Right ventricle myocardium superior (tissue), 1 donor: Measurements from ENCODE around the gene NDUFV1. TPM values are rescaled to one million over a fixed set of nuclear protein-coding genes. Genes with fewer than 3 reads are reported as not detected.
"Not testable (repeated sequence)": the region's sequence is repeated elsewhere in the genome, so short reads cannot be mapped to it uniquely, and the experiment has no call there.

Source experiments
- ATAC-seq: fragments of 200-7000 bp; cut with Tn5 transposase; one replicate; pipeline ENCODE4 v1.9.1; 2020; ENCODE audit warnings: mild to moderate bottlenecking; ENCODE audit not compliant: poor library complexity
- DNase-seq: peaks from one replicate; pipeline ENCODE4 v3.0.0-alpha.2; 2020
- intact Hi-C: fragments of 100-400 bp; cut with DNase I; formaldehyde crosslinking; loops from one replicate; pipeline ENCODE4 v1.11.2; 2022
- total RNA-seq: library from RNA; stranded (reverse); fragmentation: NEBNext Ultra II Directional; extraction: Animal tissue kit (Norgen Biotek cat#: 25700); gene quantifications from one replicate; pipeline ENCODE4 v1.2.1, GENCODE V29; 2021
- donor health status: DM: no; HTN: yes; CAD: no; lungs with severe emphysema.

The NDUFV1 gene
- total RNA-seq, 1 donor from 2014 or later = 754 TPM

- intact Hi-C loops = no loop called here
- peak; percentile 9 for ATAC-seq
- DNase-seq = peak; percentile 83
These were observed 25.6 kb downstream of the NDUFV1 start for GRCh38 chr11:67632175-67632981.

GRCh38 chr11:67632982-67633755 is 26.4 kb downstream of the NDUFV1 start:
- intact Hi-C loops = no loop called here
- ATAC-seq (no peak), DNase-seq (no peak)

DNA sequence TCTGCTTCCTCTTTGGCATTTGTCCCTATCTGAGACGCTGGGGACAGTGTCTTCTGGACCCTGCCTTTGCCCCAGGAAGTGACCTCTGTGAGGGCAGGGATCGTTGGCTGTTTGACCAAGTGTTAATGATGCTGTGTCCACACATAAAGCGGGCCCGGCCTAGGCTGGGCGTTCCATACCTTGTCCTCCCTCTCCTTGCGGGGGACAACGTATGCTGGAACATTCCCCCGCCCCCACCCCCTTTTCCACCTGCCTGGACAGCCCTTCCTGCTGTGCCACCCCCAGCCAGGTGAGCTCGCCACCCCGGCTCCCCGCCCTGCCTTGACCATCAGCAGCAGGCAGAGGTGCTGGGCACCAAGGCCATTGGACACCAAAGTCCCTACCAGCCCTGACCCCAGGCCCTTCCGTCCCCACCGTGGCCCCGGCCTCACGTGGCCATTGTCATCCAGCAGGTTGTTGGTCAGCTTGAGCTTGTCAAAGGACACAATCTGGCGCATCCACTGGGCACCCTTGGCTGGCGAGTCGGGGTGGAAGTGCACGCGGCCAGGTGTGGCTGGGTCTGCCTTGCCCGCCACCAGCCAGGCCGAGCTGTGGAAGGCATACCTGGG is 27.1 kb downstream of the NDUFV1 start:
- ATAC-seq = no peak
- no peak for DNase-seq
- intact Hi-C loops = no loop called here

- intact Hi-C loops = no loop called here
- ATAC-seq = no peak
- DNase-seq = no peak
These were observed 27.9 kb downstream of the NDUFV1 start for GRCh38 chr11:67634366-67635230.

GRCh38 chr11:67635231-67635521 is 28.4 kb downstream of the NDUFV1 start:
- intact Hi-C loops = no loop called here
- ATAC-seq (no peak), DNase-seq (no peak)

- intact Hi-C loops = no loop called here
- no peak for ATAC-seq
- no peak for DNase-seq
These were observed 30.2 kb downstream of the NDUFV1 start for GRCh38 chr11:67636962-67637361.

GRCh38 chr11:67637441-67637840 is 30.7 kb downstream of the NDUFV1 start:
- intact Hi-C loops, ATAC-seq, DNase-seq: not testable (repeated sequence)

- intact Hi-C loops = no loop called here
These were observed 32.0 kb downstream of the NDUFV1 start for GRCh38 chr11:67638535-67639437.

DNA sequence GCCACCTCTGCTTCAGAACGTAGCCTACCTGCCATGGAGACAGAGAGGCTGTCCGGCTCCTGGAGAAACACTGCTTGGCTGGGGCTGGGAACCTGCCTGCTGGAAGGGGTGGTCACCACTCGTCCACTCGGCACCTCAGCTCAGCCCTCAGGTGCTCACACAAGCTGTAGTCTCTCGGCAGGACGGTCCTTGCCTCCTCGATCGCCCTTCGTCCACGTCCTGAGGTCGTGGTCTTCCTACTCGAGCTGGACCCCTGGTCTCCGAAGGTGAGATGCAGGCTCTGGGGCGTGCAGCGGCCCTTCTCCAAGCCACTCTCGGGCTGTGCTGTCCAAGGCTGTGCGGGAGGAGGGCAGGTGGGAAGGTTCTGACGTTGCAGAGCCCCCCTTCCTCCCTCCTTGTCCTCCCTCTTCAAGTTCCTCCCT is 32.7 kb downstream of the NDUFV1 start, which contains the start of gene TBX10:
Gene TBX10, minus strand, starts transcription at position 326 of the 422 bp plus-strand sequence. Its CDS starts 291 bp downstream, at position 35.
- ATAC-seq (no peak), DNase-seq (no peak)
- intact Hi-C loops = no loop called here

More at GRCh38 chr11:67638535-67639437, 32.0 kb downstream of the NDUFV1 start:
- ATAC-seq (no peak), DNase-seq (no peak)

DNA sequence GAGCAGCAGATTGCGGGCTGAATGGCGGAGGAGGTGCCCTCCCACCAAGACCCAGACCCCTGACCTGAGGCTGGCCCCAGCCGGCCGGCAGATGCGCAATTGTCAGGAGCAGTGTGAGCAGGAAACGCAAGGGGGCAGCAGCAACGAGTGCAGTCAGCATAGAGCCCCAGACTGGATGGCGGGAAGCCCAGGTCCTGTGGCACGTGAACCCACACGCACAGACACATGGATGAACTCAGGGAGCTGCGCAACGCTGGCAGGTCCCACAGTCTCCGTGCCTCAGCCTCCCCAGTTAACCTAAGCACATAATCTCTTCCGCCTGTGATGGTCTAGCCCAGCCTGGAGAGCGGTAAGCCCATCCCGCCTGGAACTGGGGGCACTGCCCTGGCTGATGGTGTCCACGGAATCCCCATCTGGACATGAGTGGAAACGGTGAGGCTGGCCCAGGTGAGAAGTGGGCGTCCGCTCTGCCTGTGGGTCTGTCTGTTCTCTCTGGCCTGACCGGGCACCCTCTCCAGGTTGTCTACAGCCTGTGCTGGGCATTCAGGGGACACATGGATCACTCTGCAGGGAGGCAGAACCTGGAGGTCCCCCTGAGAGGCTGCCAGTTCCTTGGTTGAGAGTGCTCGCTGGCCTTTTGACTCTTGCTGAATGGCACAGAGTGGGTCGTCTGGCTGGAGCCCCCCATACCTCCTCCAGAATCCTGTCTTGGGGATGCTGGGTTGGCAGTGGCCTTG is 33.5 kb downstream of the NDUFV1 start:
- ATAC-seq (peak; percentile 65), DNase-seq (peak; percentile 66)
- intact Hi-C loops = no loop called here

DNA sequence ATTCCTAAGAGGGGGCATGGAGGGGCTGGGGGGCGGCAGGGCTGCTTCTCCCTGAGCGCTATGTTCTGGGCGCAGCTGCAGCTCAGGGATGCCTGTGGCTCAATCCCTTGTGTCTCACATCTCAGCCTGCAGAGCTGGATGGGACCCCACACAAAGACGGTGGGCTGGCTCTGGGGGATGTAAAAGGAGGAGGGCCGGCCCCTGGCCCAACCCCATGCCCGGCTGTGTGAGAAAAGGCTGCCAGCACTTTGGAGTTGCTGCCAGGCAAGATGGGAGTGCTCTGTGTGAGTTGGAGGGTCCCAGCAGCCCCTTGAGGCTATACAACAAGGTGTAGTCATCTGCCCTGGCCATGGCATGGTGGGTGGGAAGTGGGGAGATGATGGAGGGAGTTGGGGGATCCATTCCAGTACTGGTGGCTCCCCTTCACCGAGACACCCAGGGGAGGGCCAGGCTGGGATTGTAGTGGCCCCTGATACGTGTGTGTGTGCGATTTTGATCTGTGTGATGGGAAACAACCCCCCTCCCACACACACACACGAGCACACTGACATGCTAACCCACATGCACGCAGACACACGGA is 34.1 kb downstream of the NDUFV1 start:
- intact Hi-C loops = no loop called here
- DNase-seq (no peak), ATAC-seq (no peak)

DNA sequence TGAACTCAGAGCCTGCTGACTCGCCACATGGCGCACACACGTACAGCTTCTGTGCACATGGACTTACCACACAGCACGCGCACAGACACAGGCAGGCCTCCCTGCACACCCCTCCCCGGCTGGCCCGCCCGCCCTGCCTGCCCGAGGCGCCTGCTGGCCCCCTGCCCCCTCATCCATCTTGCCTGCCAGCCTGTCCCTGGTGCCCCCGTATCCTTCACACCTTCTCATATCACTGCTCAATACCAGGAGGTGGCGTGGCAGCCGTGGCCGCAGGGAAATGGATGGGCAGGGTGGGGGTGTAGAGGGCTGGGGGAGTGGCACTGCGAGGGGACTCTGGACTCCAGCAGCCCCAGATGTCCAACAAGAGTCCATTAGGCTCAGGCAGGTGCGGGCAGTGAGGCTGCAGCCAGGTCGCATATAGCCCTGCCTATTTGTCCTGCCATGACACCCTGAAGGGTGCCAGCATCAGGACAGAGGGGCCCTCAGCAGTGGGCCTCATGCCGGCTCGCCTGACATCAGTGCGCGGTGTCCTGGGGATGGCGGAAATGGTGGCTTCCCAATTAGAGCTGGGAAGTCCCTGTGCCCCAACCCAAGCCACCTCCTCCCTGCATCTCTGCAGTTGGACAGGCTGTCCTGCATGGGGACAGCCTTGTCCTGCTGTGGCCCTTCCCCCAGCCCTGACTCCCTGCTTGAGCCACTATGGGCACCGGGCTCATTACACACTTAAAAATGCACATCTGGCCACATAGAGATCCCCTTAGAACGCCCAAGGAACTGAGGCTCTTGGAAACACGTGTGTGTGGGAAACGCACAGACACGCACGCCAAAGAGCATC is 34.8 kb downstream of the NDUFV1 start:
- intact Hi-C loops = no loop called here
- ATAC-seq (no peak), DNase-seq (no peak)

DNA sequence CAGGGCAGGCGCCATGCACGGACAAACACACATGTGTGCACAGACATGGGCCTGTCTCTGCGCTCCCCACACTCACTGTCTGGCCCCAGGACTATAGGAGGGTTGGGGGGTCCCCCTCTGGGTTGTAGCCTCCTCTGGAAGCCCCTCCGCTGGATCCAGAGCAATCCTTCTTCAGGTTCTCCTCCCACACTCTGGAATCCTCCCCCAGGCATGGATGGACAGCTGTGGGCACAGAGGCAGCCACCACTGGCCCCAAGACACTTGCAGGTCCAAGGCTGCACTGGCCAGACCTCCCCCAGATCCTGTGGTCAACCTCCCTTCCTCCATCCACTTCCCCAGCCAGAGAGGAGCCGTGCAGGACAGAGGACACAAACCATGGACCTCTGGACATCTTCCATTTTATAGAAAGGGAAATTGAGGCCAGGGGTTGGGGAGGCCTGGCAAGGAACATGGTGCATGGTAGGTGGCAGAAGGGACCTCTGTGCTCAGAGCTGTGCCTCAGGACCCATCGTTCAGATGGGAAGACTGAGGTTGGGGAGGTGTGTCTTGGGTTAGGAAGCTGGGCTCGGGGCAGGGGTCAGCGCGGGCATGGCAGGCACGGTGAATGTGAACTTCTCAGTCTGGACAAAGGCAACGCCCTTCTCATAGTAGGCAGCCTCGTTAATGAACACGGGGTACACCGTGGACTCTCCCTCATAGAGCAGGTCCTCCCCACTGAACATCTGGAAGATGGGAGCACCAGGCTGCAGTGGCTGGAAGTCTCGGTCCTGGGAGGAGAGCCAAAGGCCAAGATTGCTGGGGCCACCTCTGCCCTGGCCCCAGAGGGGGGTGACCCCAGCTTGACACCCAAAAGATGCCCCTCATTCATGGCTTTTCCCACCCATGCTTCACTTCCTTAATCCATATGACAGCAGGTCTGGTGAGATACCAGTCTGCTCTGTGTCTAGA is 35.7 kb downstream of the NDUFV1 start:
- intact Hi-C loops = no loop called here
- no peak for DNase-seq
- no peak for ATAC-seq

DNA sequence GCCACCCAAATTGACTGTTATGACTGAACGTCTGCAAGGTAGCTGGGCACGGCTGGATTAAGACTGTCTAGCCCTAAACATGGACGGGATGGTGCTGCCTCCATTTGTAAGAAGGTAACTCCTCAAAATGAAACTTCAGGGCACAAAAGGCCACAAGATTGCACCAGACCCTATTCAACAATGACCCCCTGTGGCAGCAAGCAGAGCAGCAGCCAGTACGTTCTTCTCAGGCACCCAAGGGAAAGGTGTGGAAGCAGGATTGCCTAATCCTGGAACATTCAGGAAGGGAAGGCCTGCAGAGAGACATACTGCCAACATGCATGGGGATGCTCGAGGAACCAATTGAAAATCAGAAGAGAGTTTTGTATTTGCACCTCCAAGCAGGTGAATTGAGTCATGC is 37.3 kb downstream of the NDUFV1 start:
- ATAC-seq = no peak
- no peak for DNase-seq
- intact Hi-C loops = no loop called here
